ENCODE results near the gene STK40.

- TF ChIP-seq, protein P1, sequence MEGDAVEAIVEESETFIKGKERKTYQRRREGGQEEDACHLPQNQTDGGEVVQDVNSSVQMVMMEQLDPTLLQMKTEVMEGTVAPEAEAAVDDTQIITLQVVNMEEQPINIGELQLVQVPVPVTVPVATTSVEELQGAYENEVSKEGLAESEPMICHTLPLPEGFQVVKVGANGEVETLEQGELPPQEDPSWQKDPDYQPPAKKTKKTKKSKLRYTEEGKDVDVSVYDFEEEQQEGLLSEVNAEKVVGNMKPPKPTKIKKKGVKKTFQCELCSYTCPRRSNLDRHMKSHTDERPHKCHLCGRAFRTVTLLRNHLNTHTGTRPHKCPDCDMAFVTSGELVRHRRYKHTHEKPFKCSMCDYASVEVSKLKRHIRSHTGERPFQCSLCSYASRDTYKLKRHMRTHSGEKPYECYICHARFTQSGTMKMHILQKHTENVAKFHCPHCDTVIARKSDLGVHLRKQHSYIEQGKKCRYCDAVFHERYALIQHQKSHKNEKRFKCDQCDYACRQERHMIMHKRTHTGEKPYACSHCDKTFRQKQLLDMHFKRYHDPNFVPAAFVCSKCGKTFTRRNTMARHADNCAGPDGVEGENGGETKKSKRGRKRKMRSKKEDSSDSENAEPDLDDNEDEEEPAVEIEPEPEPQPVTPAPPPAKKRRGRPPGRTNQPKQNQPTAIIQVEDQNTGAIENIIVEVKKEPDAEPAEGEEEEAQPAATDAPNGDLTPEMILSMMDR (IDR thresholded peaks at IDR 0.05; ENCODE audit: low read depth, low read length) = no peak
- no peak for TF ChIP-seq EZH2phosphoT487 (IDR thresholded peaks at IDR 0.05; ENCODE audit: low read depth)
Measured at GRCh38 chr1:36298640-36299039, 87.1 kb downstream of the STK40 start.
